Stimulated activated CD4-positive, alpha-beta T cell treated with anti-CD3 and anti-CD28 coated beads, Interleukin-2, amount 100 ng/mL, for 24 hours (primary cell): ENCODE data around the gene MTPN.

Experiments
- DNase-seq, 2 donors: peaks; one replicate each; pipeline ENCODE4 v3.0.0-alpha.2; 2020

MTPN gene

GRCh38 chr7:135977007-135977741 is at the start of gene MTPN:
Gene MTPN (minus strand): TSS chr7:135977359. CDS start chr7:135977100, 259 bp downstream.
- DNase-seq: peak; percentile 97 to 98

GRCh38 chr7:136026209-136026608 is 49.0 kb upstream of the MTPN start:
- no peak for DNase-seq

GRCh38 chr7:136023134-136023869 is 46.1 kb upstream of the MTPN start:
- DNase-seq: no peak

- no peak for DNase-seq
Measured at GRCh38 chr7:136020556-136020955, 43.4 kb upstream of the MTPN start.

GRCh38 chr7:136018104-136018503 is 40.9 kb upstream of the MTPN start:
- DNase-seq: no peak

GRCh38 chr7:136016649-136017395 is 39.7 kb upstream of the MTPN start:
- DNase-seq: no peak

- DNase-seq: no peak
Measured at GRCh38 chr7:136015638-136016037, 38.5 kb upstream of the MTPN start.

GRCh38 chr7:136014659-136015058 is 37.5 kb upstream of the MTPN start:
- no peak for DNase-seq

- no peak for DNase-seq
Measured at GRCh38 chr7:136012238-136012637, 35.1 kb upstream of the MTPN start.

- DNase-seq: no peak
Measured at GRCh38 chr7:136009488-136010079, 32.4 kb upstream of the MTPN start.

- DNase-seq: no peak
Measured at GRCh38 chr7:136006208-136006607, 29.0 kb upstream of the MTPN start.

GRCh38 chr7:136004083-136004482 is 26.9 kb upstream of the MTPN start:
- no peak for DNase-seq

- no peak for DNase-seq
Measured at GRCh38 chr7:136002802-136003201, 25.6 kb upstream of the MTPN start.

GRCh38 chr7:136000288-136000913 is 23.2 kb upstream of the MTPN start:
- no peak for DNase-seq

GRCh38 chr7:135998081-135998480 is 20.9 kb upstream of the MTPN start:
- no peak for DNase-seq

GRCh38 chr7:135995748-135996147 is 18.6 kb upstream of the MTPN start:
- no peak for DNase-seq

GRCh38 chr7:135994466-135995205 is 17.5 kb upstream of the MTPN start:
- peak in 1 of 2 donors; percentile 6 for DNase-seq

- DNase-seq: no peak
Measured at GRCh38 chr7:135993950-135994349, 16.8 kb upstream of the MTPN start.

GRCh38 chr7:135991906-135992305 is 14.7 kb upstream of the MTPN start:
- no peak for DNase-seq

GRCh38 chr7:135991322-135991721 is 14.2 kb upstream of the MTPN start:
- DNase-seq: no peak

- no peak for DNase-seq
Measured at GRCh38 chr7:135990258-135990657, 13.1 kb upstream of the MTPN start.
